ENCODE measurements around the gene TTC7B. TPM values are rescaled to one million over a fixed set of nuclear protein-coding genes. Genes with fewer than 3 reads are reported as not detected.

TTC7B gene
- polyA plus RNA-seq, 1 donor (not counting 4 experiments of a cell fraction or from before 2014, with no cell fraction given) = 21.4 TPM

DNA sequence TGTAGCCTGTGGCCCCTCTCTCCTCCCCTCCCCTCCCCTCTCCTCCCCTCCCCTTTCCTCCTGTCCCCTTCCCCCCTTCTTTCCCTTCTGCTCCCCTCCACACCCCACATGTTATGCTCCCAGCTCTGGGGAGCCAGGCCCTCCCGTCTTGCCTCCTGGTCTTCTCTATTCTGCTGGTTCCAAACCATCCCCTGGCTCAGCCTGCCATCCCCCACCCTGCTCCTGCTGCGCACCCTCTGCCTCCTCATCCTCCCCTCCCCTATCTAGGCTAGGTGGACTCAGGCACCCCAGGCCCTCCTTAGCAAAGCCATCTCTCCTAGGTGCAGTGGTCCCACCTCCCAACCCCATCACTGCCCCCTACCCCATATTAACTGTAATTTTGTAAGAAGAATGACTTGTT, 319.9 kb downstream of the TTC7B start:
- H3K79me2 ChIP-seq (ENCODE audit: control insufficient read depth, insufficient read depth, low read length) = no peaks in the 10 kb centered on the region
- no peak overlapping the region for H3K4me3 ChIP-seq (ENCODE audit: control insufficient read depth in 2 of 3, extremely low read depth in 1 of 3, insufficient read depth in 2 of 3, low read depth in 1 of 3, low read length in 3 of 3)
- no peaks in the 10 kb centered on the region for H3K4me1 ChIP-seq (ENCODE audit: control insufficient read depth, extremely low read depth, insufficient read depth, low read length)
- no peaks in the 10 kb centered on the region for H3K36me3 ChIP-seq (ENCODE audit: control insufficient read depth in 2 of 2, extremely low read depth in 1 of 2, insufficient read depth in 2 of 2, low read length in 2 of 2)
- FAIRE-seq = no peak
- dilution Hi-C loops (cut with MboI; ENCODE audit: extremely low pct_ligation_motif_present, low sequenced_read_pairs) = no loop called here
- no peak overlapping the region for H3K9ac ChIP-seq (ENCODE audit: control insufficient read depth, extremely low read depth, insufficient read depth, low read length)
- no peak overlapping the region for H3K4me2 ChIP-seq (ENCODE audit: control insufficient read depth, extremely low read depth, insufficient read depth, low read depth, low read length)
- H2AFZ ChIP-seq (ENCODE audit: control insufficient read depth, low read length) = no peak overlapping the region
- H4K20me1 ChIP-seq (ENCODE audit: control insufficient read depth, extremely low read depth, insufficient read depth, low read length) = no peaks in the 10 kb centered on the region
- peaks cover 10% of the 10 kb centered on the region for H3K27me3 ChIP-seq (ENCODE audit: control insufficient read depth, extremely low read depth, insufficient read depth, low read length)
- no peak overlapping the region for H3K27ac ChIP-seq (ENCODE audit: control insufficient read depth, insufficient read depth, low read length)
- no peak for TF ChIP-seq EZH2 (IDR thresholded peaks at IDR 0.05; ENCODE audit: low read length)
- TF ChIP-seq, protein P1, sequence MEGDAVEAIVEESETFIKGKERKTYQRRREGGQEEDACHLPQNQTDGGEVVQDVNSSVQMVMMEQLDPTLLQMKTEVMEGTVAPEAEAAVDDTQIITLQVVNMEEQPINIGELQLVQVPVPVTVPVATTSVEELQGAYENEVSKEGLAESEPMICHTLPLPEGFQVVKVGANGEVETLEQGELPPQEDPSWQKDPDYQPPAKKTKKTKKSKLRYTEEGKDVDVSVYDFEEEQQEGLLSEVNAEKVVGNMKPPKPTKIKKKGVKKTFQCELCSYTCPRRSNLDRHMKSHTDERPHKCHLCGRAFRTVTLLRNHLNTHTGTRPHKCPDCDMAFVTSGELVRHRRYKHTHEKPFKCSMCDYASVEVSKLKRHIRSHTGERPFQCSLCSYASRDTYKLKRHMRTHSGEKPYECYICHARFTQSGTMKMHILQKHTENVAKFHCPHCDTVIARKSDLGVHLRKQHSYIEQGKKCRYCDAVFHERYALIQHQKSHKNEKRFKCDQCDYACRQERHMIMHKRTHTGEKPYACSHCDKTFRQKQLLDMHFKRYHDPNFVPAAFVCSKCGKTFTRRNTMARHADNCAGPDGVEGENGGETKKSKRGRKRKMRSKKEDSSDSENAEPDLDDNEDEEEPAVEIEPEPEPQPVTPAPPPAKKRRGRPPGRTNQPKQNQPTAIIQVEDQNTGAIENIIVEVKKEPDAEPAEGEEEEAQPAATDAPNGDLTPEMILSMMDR (optimal IDR thresholded peaks at IDR 0.05 in 1 of 3, IDR thresholded peaks at IDR 0.05 in 1 of 3, conservative IDR thresholded peaks at IDR 0.05 in 1 of 3; ENCODE audit: extremely low read depth in 1 of 3, insufficient read depth in 2 of 3, low read length in 3 of 3) = no peak
- H3K9me3 ChIP-seq (ENCODE audit: control insufficient read depth, low read depth, low read length) = no peaks in the 10 kb centered on the region
- DNase-seq (ENCODE audit: low read depth, low spot score) = no peak
- H3K9me1 ChIP-seq (ENCODE audit: control insufficient read depth, extremely low read depth, insufficient read depth, low read length) = no peaks in the 10 kb centered on the region

DNA sequence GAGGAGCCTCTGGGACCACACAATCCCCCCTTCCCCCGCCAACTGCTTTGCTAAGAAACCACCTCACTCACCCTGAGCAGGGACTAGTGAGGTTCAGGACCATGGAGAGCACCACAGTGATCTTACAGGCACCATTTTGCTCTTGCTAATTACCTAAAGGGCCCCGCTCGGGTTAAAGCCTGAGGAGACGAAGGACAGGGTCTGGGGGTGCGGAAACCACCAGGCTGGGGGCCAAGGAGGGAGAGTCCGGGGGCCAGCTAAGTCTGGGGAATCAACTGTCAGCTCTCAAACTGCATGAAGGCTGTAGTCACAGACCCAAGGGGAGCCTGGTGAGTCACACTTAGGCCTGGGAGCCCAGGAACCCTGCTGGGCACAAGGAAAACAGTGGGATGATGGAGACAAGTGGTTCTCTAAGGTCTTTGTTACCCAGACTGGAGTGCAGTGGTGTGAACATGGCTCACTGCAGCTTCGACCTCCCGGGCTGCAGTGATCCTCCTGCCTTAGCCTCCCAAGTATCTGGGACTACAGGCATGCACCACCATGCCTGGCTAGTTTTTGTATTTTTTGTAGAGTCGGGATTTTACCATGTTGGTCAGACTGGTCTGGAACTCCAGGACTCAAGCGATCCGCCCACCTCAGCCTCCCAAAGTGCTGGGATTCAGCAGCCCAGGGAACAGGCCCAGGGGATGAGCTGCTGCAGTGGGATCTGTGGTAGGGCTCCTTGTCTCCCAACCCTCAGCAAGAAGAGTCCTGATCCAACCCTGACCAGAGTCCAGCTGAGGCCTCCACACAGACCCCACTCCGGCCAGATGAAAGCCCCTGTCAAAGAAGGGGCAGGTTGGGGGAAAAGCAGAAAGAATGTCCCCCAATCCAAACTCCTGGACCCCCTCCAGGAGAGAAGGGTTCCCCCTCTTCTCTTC, 320.6 kb downstream of the TTC7B start:
- Histone ChIP-seq H3K9me3 (ENCODE audit: control insufficient read depth, low read depth, low read length) (no peaks in the 10 kb centered on the region), H3K36me3 (ENCODE audit: control insufficient read depth in 2 of 2, extremely low read depth in 1 of 2, insufficient read depth in 2 of 2, low read length in 2 of 2) (no peaks in the 10 kb centered on the region), H3K9ac (ENCODE audit: control insufficient read depth, extremely low read depth, insufficient read depth, low read length) (no peak overlapping the region), H3K4me3 (ENCODE audit: control insufficient read depth in 2 of 3, extremely low read depth in 1 of 3, insufficient read depth in 2 of 3, low read depth in 1 of 3, low read length in 3 of 3) (no peak overlapping the region), H3K4me1 (ENCODE audit: control insufficient read depth, extremely low read depth, insufficient read depth, low read length) (no peaks in the 10 kb centered on the region), H4K20me1 (ENCODE audit: control insufficient read depth, extremely low read depth, insufficient read depth, low read length) (no peaks in the 10 kb centered on the region), H3K27ac (ENCODE audit: control insufficient read depth, insufficient read depth, low read length) (no peak overlapping the region), H3K4me2 (ENCODE audit: control insufficient read depth, extremely low read depth, insufficient read depth, low read depth, low read length) (no peak overlapping the region), H3K79me2 (ENCODE audit: control insufficient read depth, insufficient read depth, low read length) (no peaks in the 10 kb centered on the region), H3K27me3 (ENCODE audit: control insufficient read depth, extremely low read depth, insufficient read depth, low read length) (peaks cover 9% of the 10 kb centered on the region), H3K9me1 (ENCODE audit: control insufficient read depth, extremely low read depth, insufficient read depth, low read length) (no peaks in the 10 kb centered on the region), H2AFZ (ENCODE audit: control insufficient read depth, low read length) (no peak overlapping the region)
- dilution Hi-C loops (cut with MboI; ENCODE audit: extremely low pct_ligation_motif_present, low sequenced_read_pairs) = no loop called here
- FAIRE-seq (peak; percentile 69), DNase-seq (ENCODE audit: low read depth, low spot score) (peak; percentile 15)
- no peak for TF ChIP-seq EZH2 (IDR thresholded peaks at IDR 0.05; ENCODE audit: low read length)
- TF ChIP-seq, protein P1 (optimal IDR thresholded peaks at IDR 0.05 in 1 of 3, IDR thresholded peaks at IDR 0.05 in 1 of 3, conservative IDR thresholded peaks at IDR 0.05 in 1 of 3; ENCODE audit: extremely low read depth in 1 of 3, insufficient read depth in 2 of 3, low read length in 3 of 3) = no peak

Data from keratinocyte (primary cell).